SK-N-SH (cell line): ENCODE measurements around the gene C1QL2. TPM values are rescaled to one million over a fixed set of nuclear protein-coding genes. Genes with fewer than 3 reads are reported as not detected.

Experiments used
- CTCF ChIA-PET: fragments of 300-600, 350-600 bp; formaldehyde crosslinking; extraction: SDS; loops from one replicate; lab custom pipeline; 2021; lab: Yijun Ruan, JAX
- POLR2A ChIA-PET: fragments of 350-600 bp; sonication (Branson Sonifier 250); formaldehyde crosslinking; extraction: SDS; loops from one replicate; lab custom pipeline; 2020; ENCODE audit warnings: antibody characterized with exemption, inconsistent platforms; lab: Yijun Ruan, JAX
- DNase-seq: peaks from one replicate; pipeline ENCODE4 v3.0.0; 2012
- H2AFZ ChIP-seq: fragments of 200-600 bp; sonication (generic); 2 replicates; pipeline ENCODE4 v1.8.1; 2016; ENCODE audit warnings: antibody characterized with exemption, mild to moderate bottlenecking, low read depth
- H3F3A ChIP-seq: fragments of 200-600 bp; sonication (generic); replicated peaks from 2 replicates; pipeline ENCODE3; 2016; ENCODE audit warnings: antibody characterized with exemption, mild to moderate bottlenecking; ENCODE audit not compliant: insufficient read depth
- H3K27ac ChIP-seq, 2 experiments: fragments of 200-500 bp in 1 of 2; fragments of 200-600 bp in 1 of 2; sonication (Bioruptor generic) in 1 of 2; sonication (generic), shearing (Covaris generic) in 1 of 2; 2 replicates each; pipeline versions ENCODE4 v1.5.1 to v1.6.1; 2014 to 2016; ENCODE audit warnings: low read depth in 2 of 2, inconsistent platforms in 1 of 2, low read length in 1 of 2, mild to moderate bottlenecking in 1 of 2, mixed read lengths in 1 of 2
- H3K27me3 ChIP-seq: fragments of 200-600 bp; sonication (generic), shearing (Covaris generic); 2 replicates; pipeline ENCODE4 v1.6.1; 2016; ENCODE audit warnings: mixed run types; ENCODE audit not compliant: insufficient read depth
- H3K36me3 ChIP-seq, 2 experiments: fragments of 200-500 bp in 1 of 2; fragments of 200-600 bp in 1 of 2; sonication (Bioruptor generic) in 1 of 2; sonication (generic) in 1 of 2; replicated peaks in 1 of 2; 2 replicates each; pipeline versions ENCODE3 to v1.5.1; 2014 to 2016; ENCODE audit warnings: low read length in 1 of 2, mild to moderate bottlenecking in 1 of 2; ENCODE audit not compliant: insufficient read depth in 2 of 2, control insufficient read depth in 1 of 2
- H3K4me1 ChIP-seq, 2 experiments: fragments of 200-500 bp in 1 of 2; fragments of 200-600 bp in 1 of 2; sonication (Bioruptor generic) in 1 of 2; sonication (generic), shearing (Covaris generic) in 1 of 2; 2 replicates each; pipeline versions ENCODE4 v1.5.1 to v1.6.1; 2014 to 2016; ENCODE audit warnings: low read depth in 1 of 2, low read length in 1 of 2, mixed run types in 1 of 2; ENCODE audit not compliant: insufficient read depth in 2 of 2, control insufficient read depth in 1 of 2
- H3K4me2 ChIP-seq: fragments of 200-600 bp; sonication (generic), shearing (Covaris generic); 2 replicates; pipeline ENCODE4 v1.6.1; 2017; ENCODE audit warnings: mixed run types
- H3K4me3 ChIP-seq, 2 experiments: fragments of 200-500 bp in 1 of 2; fragments of 200-600 bp in 1 of 2; sonication (Bioruptor generic) in 1 of 2; sonication (generic), shearing (Covaris generic) in 1 of 2; 2 replicates each; pipeline versions ENCODE4 v1.5.1 to v1.8.1; 2014 to 2016; ENCODE audit warnings: low read depth in 2 of 2, inconsistent platforms in 1 of 2, low read length in 1 of 2, mild to moderate bottlenecking in 1 of 2, mixed read lengths in 1 of 2, moderate library complexity in 1 of 2
- H3K79me2 ChIP-seq: fragments of 200-600 bp; sonication (generic); 2 replicates; pipeline ENCODE4 v1.8.1; 2017; ENCODE audit warnings: mild to moderate bottlenecking; ENCODE audit not compliant: insufficient read depth
- H3K9ac ChIP-seq: fragments of 200-600 bp; sonication (generic); 2 replicates; pipeline ENCODE4 v1.6.1; 2017; ENCODE audit warnings: mixed run types
- H3K9me2 ChIP-seq: fragments of 200-600 bp; sonication (generic); 2 replicates; pipeline ENCODE4 v1.6.1; 2017; ENCODE audit warnings: mixed run types
- H3K9me3 ChIP-seq: fragments of 200-600 bp; sonication (generic); 2 replicates; pipeline ENCODE4 v1.6.1; 2017; ENCODE audit warnings: mixed run types, mild to moderate bottlenecking, moderate library complexity
- H4K20me1 ChIP-seq: fragments of 200-600 bp; sonication (generic); 2 replicates; pipeline ENCODE4 v1.6.1; 2017; ENCODE audit warnings: mild to moderate bottlenecking, mixed run types; ENCODE audit not compliant: insufficient read depth
- CTCF ChIP-seq: fragments of 200-600 bp; sonication (generic); IDR thresholded peaks from 2 replicates; pipeline ENCODE4 v1.6.1; 2017; ENCODE audit warnings: antibody characterized with exemption, mild to moderate bottlenecking, moderate library complexity
- ELF1 ChIP-seq: IDR thresholded peaks from 2 replicates; pipeline ENCODE4 v1.4.0; 2012
- POLR2AphosphoS5 ChIP-seq: IDR thresholded peaks from 2 replicates; pipeline ENCODE4 v1.6.1; 2012; ENCODE audit warnings: low read depth, low read length
- SMC3 ChIP-seq: IDR thresholded peaks from 2 replicates; pipeline ENCODE4 v1.6.1; 2012; ENCODE audit warnings: low read depth, low read length, improper control_type of control experiment
- TAF1 ChIP-seq: IDR thresholded peaks from 2 replicates; pipeline ENCODE4 v1.6.1; 2012; ENCODE audit warnings: low read depth, mild to moderate bottlenecking, low read length, moderate library complexity, borderline replicate concordance
- USF1 ChIP-seq: IDR thresholded peaks from 2 replicates; pipeline ENCODE4 v1.4.0; 2012; ENCODE audit warnings: low read depth, borderline replicate concordance
- YY1 ChIP-seq: IDR thresholded peaks from 2 replicates; pipeline ENCODE4 v1.4.0; 2012; ENCODE audit warnings: low read depth, mild to moderate bottlenecking
- WGBS: methylation state at CpG from one replicate; pipeline ENCODE4 v1.1.6; 2017; ENCODE audit warnings: low lambda C conversion rate; 5-methylcytosine and 5-hydroxymethylcytosine counted together
- polyA plus RNA-seq, 3 experiments: library from polyadenylated mRNA; depleted of rRNA; stranded (reverse); fragments of >200 nt; gene quantifications; 2 replicates each; pipeline ENCODE4 v1.2.3, GENCODE V29; 2012
- TF ChIP-seq, protein P1 (sequence below): IDR thresholded peaks from 2 replicates; pipeline ENCODE4 v1.6.1; 2012; ENCODE audit warnings: mild to moderate bottlenecking, low read depth, low read length, moderate library complexity

The C1QL2 gene
- polyA plus RNA-seq, 1 of the 3 experiments (the other 2 are of a cell fraction): not detected

- H3K9ac ChIP-seq: no peak overlapping the region
- H2AFZ ChIP-seq: no peak overlapping the region
- no peak overlapping the region for H3K27ac ChIP-seq
- H3K79me2 ChIP-seq: no peaks in the 10 kb centered on the region
- WGBS: 63% methylated on average over 6 of the region's 10 CpGs
- H3K36me3 ChIP-seq: no peaks in the 10 kb centered on the region
- DNase-seq: no peak
- TF ChIP-seq, protein P1, sequence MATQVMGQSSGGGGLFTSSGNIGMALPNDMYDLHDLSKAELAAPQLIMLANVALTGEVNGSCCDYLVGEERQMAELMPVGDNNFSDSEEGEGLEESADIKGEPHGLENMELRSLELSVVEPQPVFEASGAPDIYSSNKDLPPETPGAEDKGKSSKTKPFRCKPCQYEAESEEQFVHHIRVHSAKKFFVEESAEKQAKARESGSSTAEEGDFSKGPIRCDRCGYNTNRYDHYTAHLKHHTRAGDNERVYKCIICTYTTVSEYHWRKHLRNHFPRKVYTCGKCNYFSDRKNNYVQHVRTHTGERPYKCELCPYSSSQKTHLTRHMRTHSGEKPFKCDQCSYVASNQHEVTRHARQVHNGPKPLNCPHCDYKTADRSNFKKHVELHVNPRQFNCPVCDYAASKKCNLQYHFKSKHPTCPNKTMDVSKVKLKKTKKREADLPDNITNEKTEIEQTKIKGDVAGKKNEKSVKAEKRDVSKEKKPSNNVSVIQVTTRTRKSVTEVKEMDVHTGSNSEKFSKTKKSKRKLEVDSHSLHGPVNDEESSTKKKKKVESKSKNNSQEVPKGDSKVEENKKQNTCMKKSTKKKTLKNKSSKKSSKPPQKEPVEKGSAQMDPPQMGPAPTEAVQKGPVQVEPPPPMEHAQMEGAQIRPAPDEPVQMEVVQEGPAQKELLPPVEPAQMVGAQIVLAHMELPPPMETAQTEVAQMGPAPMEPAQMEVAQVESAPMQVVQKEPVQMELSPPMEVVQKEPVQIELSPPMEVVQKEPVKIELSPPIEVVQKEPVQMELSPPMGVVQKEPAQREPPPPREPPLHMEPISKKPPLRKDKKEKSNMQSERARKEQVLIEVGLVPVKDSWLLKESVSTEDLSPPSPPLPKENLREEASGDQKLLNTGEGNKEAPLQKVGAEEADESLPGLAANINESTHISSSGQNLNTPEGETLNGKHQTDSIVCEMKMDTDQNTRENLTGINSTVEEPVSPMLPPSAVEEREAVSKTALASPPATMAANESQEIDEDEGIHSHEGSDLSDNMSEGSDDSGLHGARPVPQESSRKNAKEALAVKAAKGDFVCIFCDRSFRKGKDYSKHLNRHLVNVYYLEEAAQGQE: peak; percentile 66; the same call in 1 of the 2 replicates
- TF ChIP-seq POLR2AphosphoS5: no peak
- TF ChIP-seq, all 33 proteins: peak for 1
- Histone ChIP-seq H4K20me1 (no peaks in the 10 kb centered on the region), H3F3A (no peaks in the 10 kb centered on the region), H3K4me3 (no peak overlapping the region), H3K9me3 (no peaks in the 10 kb centered on the region), H3K4me1 (no peaks in the 10 kb centered on the region), H3K4me2 (no peak overlapping the region), H3K9me2 (no peaks in the 10 kb centered on the region), H3K27me3 (0 out of 2 replicates have a peak, but pooled peaks cover 2% of the 10 kb centered on the region)
- POLR2A ChIA-PET: no interaction called here
- CTCF ChIA-PET: interaction anchor here (1.0 kb wide), 1 partner anchor 12 kb away, joined by 3 read pairs; no protein-coding TSS in a partner anchor
These were observed 23.8 kb downstream of the C1QL2 start for GRCh38 chr2:119134775-119135174.

DNA sequence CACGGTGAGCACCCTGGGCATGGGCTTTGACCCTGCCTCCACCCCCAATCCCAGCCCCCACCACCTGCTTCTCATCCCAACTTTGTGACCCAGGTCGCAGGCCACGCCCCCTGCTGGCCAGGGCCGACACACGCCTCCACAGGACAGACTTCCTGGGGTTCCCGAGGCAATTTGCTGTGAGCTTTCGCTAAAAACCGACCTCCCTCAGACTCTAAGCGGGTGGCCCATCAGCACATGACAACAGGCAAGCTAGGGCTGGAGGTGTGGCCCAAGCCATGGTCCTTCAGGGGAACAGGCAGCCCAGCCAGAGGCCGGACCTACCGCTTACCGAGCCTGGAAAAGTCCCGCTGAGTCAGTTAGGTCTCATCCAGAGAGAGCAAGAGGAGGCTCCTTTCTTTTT, 31.9 kb downstream of the C1QL2 start:
- H3K27me3 ChIP-seq: peaks cover 10% of the 10 kb centered on the region; the same call in 1 of the 2 replicates
- POLR2A ChIA-PET: no interaction called here
- H3K27ac ChIP-seq: no peak overlapping the region
- no peaks in the 10 kb centered on the region for H3K4me1 ChIP-seq
- no peak overlapping the region for H3K4me2 ChIP-seq
- CTCF ChIA-PET: interaction anchor here (0.6 to 1.5 kb wide), 6 partner anchors 12 to 107 kb away, joined by 3 to 5 read pairs (median 3); no protein-coding TSS in a partner anchor
- peak; percentile 50 for DNase-seq
- no peak overlapping the region for H3K4me3 ChIP-seq
- no peaks in the 10 kb centered on the region for H3F3A ChIP-seq
- no peaks in the 10 kb centered on the region for H3K9me2 ChIP-seq
- no peaks in the 10 kb centered on the region for H4K20me1 ChIP-seq
- TF ChIP-seq YY1 (no peak), CTCF (peak; percentile 44), POLR2AphosphoS5 (no peak), TAF1 (no peak), USF1 (no peak), ELF1 (no peak), SMC3 (no peak)
- TF ChIP-seq, all 33 proteins: peak for 1
- no peaks in the 10 kb centered on the region for H3K36me3 ChIP-seq
- H3K79me2 ChIP-seq: no peaks in the 10 kb centered on the region
- H3K9me3 ChIP-seq: no peaks in the 10 kb centered on the region
- H2AFZ ChIP-seq: no peak overlapping the region
- no peak overlapping the region for H3K9ac ChIP-seq
- WGBS: 48% methylated on average over 10 of the region's 13 CpGs
